HepG2 (cell line): ENCODE measurements around the gene TMEM164. TPM values are rescaled to one million over a fixed set of nuclear protein-coding genes. Genes with fewer than 3 reads are reported as not detected.

Experiments
- CBFB ChIP-seq: sonication (generic); formaldehyde crosslinking; IDR thresholded peaks from 2 replicates; pipeline ENCODE4 v1.4.0; 2020; ENCODE audit warnings: missing genetic modification reagents
- CEBPB ChIP-seq: IDR thresholded peaks from 2 replicates; pipeline ENCODE4 v1.6.1; 2011; ENCODE audit warnings: low read depth, low read length, improper control_type of control experiment, borderline replicate concordance
- E2F2 ChIP-seq: sonication (generic); formaldehyde crosslinking; IDR thresholded peaks from 2 replicates; pipeline ENCODE4 v1.4.0; 2020; ENCODE audit warnings: missing genetic modification reagents, borderline replicate concordance
- EP300 ChIP-seq, 3 experiments: sonication (generic) in 1 of 3; formaldehyde crosslinking in 1 of 3; IDR thresholded peaks; 2 replicates each; pipeline versions ENCODE4 v1.5.1 to v1.6.1; 2011 to 2020; ENCODE audit warnings: low read depth in 2 of 3, low read length in 2 of 3, borderline replicate concordance in 1 of 3, improper control_type of control experiment in 1 of 3, mild to moderate bottlenecking in 1 of 3, missing genetic modification reagents in 1 of 3, moderate library complexity in 1 of 3
- HNF4G ChIP-seq, 2 experiments: sonication (generic) in 1 of 2; formaldehyde crosslinking in 1 of 2; IDR thresholded peaks; 2 replicates each; pipeline versions ENCODE4 v1.4.0 to v1.6.1; 2011 to 2020; ENCODE audit warnings: borderline replicate concordance in 2 of 2, low read depth in 2 of 2, mild to moderate bottlenecking in 2 of 2, low read length in 1 of 2, missing genetic modification reagents in 1 of 2, moderate library complexity in 1 of 2
- ISX ChIP-seq: sonication (generic); formaldehyde crosslinking; conservative IDR thresholded peaks from 2 replicates; pipeline ENCODE4 v1.5.0; 2020; ENCODE audit warnings: missing genetic modification reagents
- KLF9 ChIP-seq: IDR thresholded peaks from 2 replicates; pipeline ENCODE4 v1.6.1; 2016; ENCODE audit warnings: low read depth
- MEF2D ChIP-seq: sonication (generic); formaldehyde crosslinking; IDR thresholded peaks from 2 replicates; pipeline ENCODE4 v1.5.1; 2020; ENCODE audit warnings: mild to moderate bottlenecking, missing genetic modification reagents
- MIER3 ChIP-seq: IDR thresholded peaks from 2 replicates; pipeline ENCODE4 v1.6.1; 2016; ENCODE audit warnings: missing compliant biosample characterization, borderline replicate concordance
- MIXL1 ChIP-seq: IDR thresholded peaks from 2 replicates; pipeline ENCODE4 v1.6.1; 2016
- NCOR1 ChIP-seq: fragments of 200-600 bp; sonication (generic); IDR thresholded peaks from 2 replicates; pipeline ENCODE4 v1.7.0; 2017; ENCODE audit warnings: antibody characterized with exemption, low read length, borderline replicate concordance
- PAXIP1 ChIP-seq: sonication (generic); formaldehyde crosslinking; conservative IDR thresholded peaks from 2 replicates; pipeline ENCODE4 v1.4.0; 2020; ENCODE audit warnings: mild to moderate bottlenecking, missing genetic modification reagents, moderate library complexity
- REPIN1 ChIP-seq: sonication (generic); formaldehyde crosslinking; IDR thresholded peaks from 2 replicates; pipeline ENCODE4 v1.8.0; 2022; ENCODE audit warnings: missing genetic modification reagents, low read depth, mild to moderate bottlenecking, borderline replicate concordance
- SMC3 ChIP-seq: IDR thresholded peaks from 2 replicates; pipeline ENCODE4 v1.6.1; 2011; ENCODE audit warnings: low read length, improper control_type of control experiment
- SOX13 ChIP-seq, 3 experiments: fragments of 450-650 bp in 1 of 3; sonication (generic) in 1 of 3; formaldehyde crosslinking in 1 of 3; IDR thresholded peaks in 2 of 3; conservative IDR thresholded peaks in 1 of 3; 2 replicates each; pipeline versions ENCODE4 v1.5.0 to v1.6.1; 2016 to 2020; ENCODE audit warnings: antibody characterized with exemption in 1 of 3, mild to moderate bottlenecking in 1 of 3, missing compliant biosample characterization in 1 of 3, missing genetic modification reagents in 1 of 3, moderate library complexity in 1 of 3
- SOX5 ChIP-seq: IDR thresholded peaks from 2 replicates; pipeline ENCODE4 v1.6.1; 2016; ENCODE audit warnings: borderline replicate concordance
- SRSF1 ChIP-seq: fragments of 200-400 bp; formaldehyde crosslinking; optimal IDR thresholded peaks from 2 replicates; pipeline ENCODE3; 2017; ENCODE audit warnings: mild to moderate bottlenecking, low read depth, low read length, moderate library complexity
- SRSF4 ChIP-seq: fragments of 200-400 bp; formaldehyde crosslinking; IDR thresholded peaks from one replicate; pipeline ENCODE4 v1.6.1; 2018; ENCODE audit warnings: mild to moderate bottlenecking, low read depth, low read length, moderate library complexity; ENCODE audit not compliant: poor library complexity, severe bottlenecking
- TBX3 ChIP-seq: fragments of 450-650 bp; IDR thresholded peaks from 2 replicates; pipeline ENCODE4 v1.6.1; 2017; ENCODE audit warnings: antibody characterized with exemption, mild to moderate bottlenecking, inconsistent platforms, borderline replicate concordance
- ZBTB21 ChIP-seq: sonication (generic); formaldehyde crosslinking; IDR thresholded peaks from 2 replicates; pipeline ENCODE4 v1.4.0; 2020; ENCODE audit warnings: missing genetic modification reagents
- ZEB1 ChIP-seq: IDR thresholded peaks from 2 replicates; pipeline ENCODE4 v1.6.1; 2012; ENCODE audit warnings: mild to moderate bottlenecking, low read depth, inconsistent platforms; ENCODE audit not compliant: insufficient replicate concordance
- ZNF124 ChIP-seq: sonication (generic); formaldehyde crosslinking; IDR thresholded peaks from 2 replicates; pipeline ENCODE4 v1.4.0; 2020; ENCODE audit warnings: missing genetic modification reagents
- ZNF337 ChIP-seq: sonication (generic); formaldehyde crosslinking; IDR thresholded peaks from 2 replicates; pipeline ENCODE4 v1.5.1; 2020; ENCODE audit warnings: missing genetic modification reagents, low read depth, mild to moderate bottlenecking, borderline replicate concordance
- ZNF709 ChIP-seq: sonication (generic); formaldehyde crosslinking; IDR thresholded peaks from 2 replicates; pipeline ENCODE4 v1.5.0; 2020; ENCODE audit warnings: mild to moderate bottlenecking, missing genetic modification reagents
- ZNF850 ChIP-seq: sonication (generic); formaldehyde crosslinking; conservative IDR thresholded peaks from 2 replicates; pipeline ENCODE4 v1.9.0; 2021; ENCODE audit warnings: mild to moderate bottlenecking, missing genetic modification reagents
- ZNF878 ChIP-seq: sonication (generic); formaldehyde crosslinking; IDR thresholded peaks from 2 replicates; pipeline ENCODE4 v1.8.1; 2023; ENCODE audit warnings: mild to moderate bottlenecking, missing genetic modification reagents, moderate library complexity
- polyA plus RNA-seq, 8 experiments: library from polyadenylated mRNA; depleted of rRNA in 3 of 8; stranded (reverse) in 7 of 8; unstranded in 1 of 8; fragments of >200 nt; fragmentation: Illumina TruSeq in 4 of 8; extraction: Trizol in 4 of 8; gene quantifications; 2 replicates each; pipeline versions ENCODE4 v1.2.1 to v1.2.3, GENCODE V29; 2011 to 2016; ENCODE audit warnings: low read depth in 4 of 8, missing spikeins in 1 of 8, mixed read lengths in 1 of 8; ENCODE audit not compliant: insufficient read depth in 1 of 8
- total RNA-seq, 5 experiments: library from RNA; depleted of rRNA; stranded (reverse); fragments of >200 nt; fragmentation: Illumina TruSeq; extraction: Trizol; gene quantifications; 2 replicates each; pipeline ENCODE4 v1.2.3, GENCODE V29; 2016; ENCODE audit warnings: low read depth in 1 of 5

TMEM164 gene
- total and polyA plus RNA-seq, 2 of the 13 experiments (the other 11 are each of a cell fraction or from before 2014, with no cell fraction given): 5.8 to 13.2 TPM

DNA sequence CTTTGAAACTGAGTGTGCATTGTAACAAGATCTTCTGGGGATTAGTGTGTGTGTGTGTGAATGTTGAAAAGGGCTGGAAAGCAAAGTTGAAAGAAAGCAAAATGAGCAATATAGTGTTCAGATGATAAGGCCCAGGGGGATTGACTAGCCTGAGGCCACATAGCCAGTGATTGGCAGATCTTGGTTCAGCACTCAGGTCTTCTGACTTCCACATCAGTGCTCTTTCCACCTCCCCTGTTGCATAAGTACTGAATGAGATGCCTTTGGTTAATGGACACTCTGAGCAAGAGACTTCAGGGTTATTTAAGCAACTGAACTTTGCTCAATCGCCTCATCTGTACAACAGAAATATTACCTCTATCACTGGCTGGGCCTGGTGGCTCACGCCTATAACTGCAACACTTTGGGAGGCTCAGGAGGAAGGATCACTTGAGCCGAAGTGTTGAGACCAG is 120.4 kb downstream of the TMEM164 start (continued):
- 0 out of 2 replicates have a peak, but pooled peaks have one; percentile 19 for TF ChIP-seq MIXL1 (CRISPR knock-in tag)
- peak; percentile 26; the same call in 1 of the 2 replicates for TF ChIP-seq PAXIP1
- no peak for TF ChIP-seq E2F2 (CRISPR knock-in tag)
- no peak for TF ChIP-seq SOX13 (IDR thresholded peaks at IDR 0.05)
- TF ChIP-seq SOX13 (CRISPR knock-in tag; conservative IDR thresholded peaks at IDR 0.05 in 1 of 2, IDR thresholded peaks at IDR 0.05 in 1 of 2): 0 out of 4 replicates have a peak, but pooled peaks of 1 of the 2 experiments have one; percentile 20
- peak in 1 of 2 experiments; percentile 32; a peak in 2 of 4 replicates for TF ChIP-seq EP300 (IDR thresholded peaks at IDR 0.05; ENCODE audit: low read depth in 2 of 2, low read length in 2 of 2)
- no peak for TF ChIP-seq EP300 (CRISPR knock-in tag; IDR thresholded peaks at IDR 0.05; ENCODE audit: borderline replicate concordance)
- no peak for TF ChIP-seq NCOR1
- TF ChIP-seq SMC3: peak; percentile 5; the same call in 1 of the 2 replicates
- peak; percentile 13; the same call in 1 of the 2 replicates for TF ChIP-seq HNF4G (IDR thresholded peaks at IDR 0.05; ENCODE audit: borderline replicate concordance, low read depth, low read length)
- no peak for TF ChIP-seq HNF4G (CRISPR knock-in tag; IDR thresholded peaks at IDR 0.05; ENCODE audit: borderline replicate concordance, low read depth)
- TF ChIP-seq ZNF850 (CRISPR knock-in tag): no peak
- TF ChIP-seq ZNF878 (CRISPR knock-in tag): no peak
- no peak for TF ChIP-seq TBX3
- TF ChIP-seq ISX (CRISPR knock-in tag): no peak
- no peak for TF ChIP-seq ZNF337
- no peak for TF ChIP-seq MEF2D (CRISPR knock-in tag)
- no peak for TF ChIP-seq SRSF4
- no peak for TF ChIP-seq CBFB (CRISPR knock-in tag)
- peak; percentile 15; the same call in 1 of the 2 replicates for TF ChIP-seq REPIN1 (CRISPR knock-in tag)
- TF ChIP-seq SRSF1: no peak
- TF ChIP-seq MIER3 (CRISPR knock-in tag): no peak
- TF ChIP-seq ZNF709 (CRISPR knock-in tag): no peak
- TF ChIP-seq ZBTB21: no peak
- no peak for TF ChIP-seq SOX5 (CRISPR knock-in tag)
- no peak for TF ChIP-seq KLF9 (CRISPR knock-in tag)
- TF ChIP-seq ZEB1: no peak
- TF ChIP-seq CEBPB: peak; percentile 57; the same call in 1 of the 2 replicates
- no peak for TF ChIP-seq ZNF124 (CRISPR knock-in tag)
